GM10266 (cell line): Measurements from ENCODE around the gene KIF16B.

Experiments
- DNase-seq: peaks from one replicate; pipeline ENCODE4 v3.0.0; 2012; ENCODE audit errors: extremely low spot score
- CTCF ChIP-seq: IDR thresholded peaks from 2 replicates; pipeline ENCODE4 v1.5.1; 2012; ENCODE audit warnings: mild to moderate bottlenecking, low read depth; ENCODE audit not compliant: control insufficient read depth, insufficient read depth; ENCODE audit errors: missing control alignments

Gene KIF16B

GRCh38 chr20:16555754-16556153 is 17.5 kb downstream of the KIF16B start:
- no peak for DNase-seq
- no peak for TF ChIP-seq CTCF

DNA sequence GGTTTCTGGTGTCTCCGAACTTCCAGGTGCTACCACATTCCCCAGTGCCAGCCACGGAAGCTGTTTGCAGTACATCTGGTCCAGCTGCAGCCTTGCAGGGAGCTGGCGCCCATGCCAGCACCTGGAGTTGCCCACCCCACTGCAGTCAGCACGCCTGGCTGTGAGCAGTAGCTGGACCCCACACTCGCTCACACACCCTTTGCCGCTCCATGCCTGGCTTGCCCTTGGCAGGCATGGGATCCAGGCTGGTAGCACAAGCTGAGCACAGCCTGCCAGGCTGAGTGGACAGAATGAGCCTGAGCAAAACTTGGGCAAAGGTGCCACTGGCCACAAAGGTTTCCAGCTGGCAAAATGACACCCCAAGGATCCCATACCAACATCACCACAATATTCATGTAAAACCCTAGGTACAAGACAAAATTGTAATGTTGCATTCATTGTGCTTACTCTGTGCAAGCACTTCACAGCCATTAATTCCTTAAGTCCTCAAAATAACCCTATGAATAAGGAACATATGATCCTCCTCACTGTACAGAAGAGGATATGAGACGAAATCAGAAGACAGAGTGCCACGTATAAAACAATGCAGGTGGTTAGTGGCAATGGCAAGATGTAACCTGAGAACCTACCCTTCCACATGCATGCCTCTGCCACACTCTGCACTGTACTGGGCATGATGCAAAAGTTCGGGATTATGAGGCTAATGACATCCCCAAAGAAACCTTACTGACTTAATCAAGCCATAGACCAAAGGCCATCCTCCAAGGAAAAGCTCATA is 18.3 kb downstream of the KIF16B start:
- TF ChIP-seq CTCF, result no peak

DNA sequence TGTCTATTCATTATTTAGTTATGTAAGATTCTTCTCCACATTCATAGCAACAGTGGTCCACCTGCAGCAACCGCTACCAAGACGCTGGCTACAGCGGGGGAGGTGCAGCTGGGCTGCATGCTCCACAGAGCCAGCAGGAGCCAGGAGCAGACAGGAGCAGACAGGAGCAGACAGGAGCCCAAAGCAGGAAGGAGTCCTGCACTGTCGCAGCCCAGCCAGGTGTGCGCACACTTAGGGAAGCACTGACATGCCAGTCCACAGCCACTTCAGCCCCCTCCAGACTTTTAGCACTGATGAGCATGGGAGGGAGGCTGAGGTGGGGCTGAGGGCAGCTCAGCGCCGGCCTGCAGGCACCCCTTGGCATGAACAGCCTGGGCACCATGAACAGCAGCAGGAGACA is 19.6 kb downstream of the KIF16B start:
- no peak for DNase-seq
- TF ChIP-seq CTCF, result no peak

More for the DNA sequence above, 18.3 kb downstream of the KIF16B start:
- no peak for DNase-seq

DNA sequence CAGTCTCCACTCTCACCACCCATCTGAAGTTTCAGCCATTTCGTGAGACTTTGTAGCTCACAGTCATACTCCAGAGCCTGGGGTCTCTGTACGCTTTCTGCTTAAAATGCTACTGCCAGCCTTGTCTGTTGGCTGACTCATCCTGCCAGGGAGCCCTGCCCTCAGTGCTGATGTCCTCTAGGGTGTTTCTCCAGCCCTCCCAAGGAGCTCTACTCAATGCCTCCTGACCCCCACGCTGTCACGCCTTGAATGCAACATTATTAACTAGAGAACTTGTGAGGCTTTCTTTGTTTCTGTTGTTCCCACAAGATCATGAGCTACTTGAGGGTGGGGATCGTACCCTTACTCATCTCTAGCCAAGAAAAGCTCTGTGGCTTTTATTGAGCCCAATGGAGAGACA is 20.1 kb downstream of the KIF16B start:
- DNase-seq, result no peak
- TF ChIP-seq CTCF, result no peak

DNA sequence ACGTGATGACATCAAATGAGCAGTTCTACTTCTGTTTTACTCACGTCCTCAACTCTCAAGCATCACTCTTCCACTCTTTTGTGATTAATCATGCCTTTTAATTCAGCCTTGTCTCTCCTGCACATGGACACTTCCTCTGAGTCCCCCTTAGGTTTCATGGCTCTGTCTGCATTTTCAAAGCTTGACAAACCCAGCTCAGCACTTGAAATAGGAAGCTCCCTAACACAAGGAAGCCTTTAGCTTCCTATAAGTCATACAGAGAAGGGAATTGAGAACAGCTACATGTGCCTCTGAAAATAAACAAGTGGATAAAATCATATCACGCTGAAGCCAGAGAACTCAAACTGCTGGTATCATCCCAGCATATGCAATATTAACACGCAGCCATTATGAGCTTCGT is 21.2 kb downstream of the KIF16B start:
- no peak for DNase-seq
- TF ChIP-seq CTCF, result no peak

DNA sequence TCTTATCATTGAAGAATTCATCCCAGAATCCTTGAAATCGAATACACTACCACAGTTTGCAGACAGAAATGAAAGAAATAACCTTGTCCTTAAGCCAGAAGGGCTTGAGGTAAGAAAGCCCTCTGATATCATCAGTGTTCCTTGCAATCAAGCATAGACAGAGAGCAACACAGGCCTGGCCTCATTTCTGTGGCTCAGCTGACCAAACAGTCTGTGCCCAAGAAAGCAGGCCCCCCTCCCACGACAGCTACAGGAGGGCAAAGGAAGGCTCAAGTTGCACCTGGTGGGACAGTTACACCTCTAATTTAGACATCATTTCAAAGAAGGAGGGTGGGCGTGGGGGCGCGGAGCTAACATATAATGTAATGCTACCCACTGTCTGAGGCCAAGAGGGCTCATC is 21.6 kb downstream of the KIF16B start:
- no peak for DNase-seq

More for the DNA sequence above, 21.6 kb downstream of the KIF16B start:
- no peak for TF ChIP-seq CTCF
